LNCAP (cell line): ENCODE measurements around the gene ABHD2.

Experiments
- CTCF ChIP-seq: fragments of 450-650 bp; IDR thresholded peaks from 2 replicates; pipeline ENCODE4 v1.5.1; 2017; ENCODE audit warnings: mild to moderate bottlenecking

ABHD2 gene

GRCh38 chr15:89217686-89218376, 129.6 kb downstream of the ABHD2 start:
- TF ChIP-seq CTCF = no peak

DNA sequence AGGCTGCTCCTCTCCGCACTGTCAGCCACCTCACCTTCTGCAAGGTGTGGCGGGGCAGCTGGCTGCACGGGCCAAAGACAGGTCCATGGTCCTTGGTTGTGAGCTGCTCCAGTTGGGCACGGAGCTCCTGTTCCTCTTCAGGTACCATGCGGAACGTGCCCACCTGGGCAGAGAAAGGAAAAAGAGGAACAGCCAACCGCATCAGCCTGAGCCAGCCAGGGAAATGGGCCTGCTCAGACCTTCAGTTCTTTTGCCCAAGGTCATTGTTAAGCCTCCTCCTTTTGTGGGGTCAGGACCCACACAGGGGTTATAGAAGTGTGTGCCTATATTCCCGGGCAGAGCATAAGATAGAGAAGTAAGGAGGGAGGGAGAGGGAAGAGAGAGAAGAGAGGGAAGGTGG, 130.3 kb downstream of the ABHD2 start:
- no peak for TF ChIP-seq CTCF

- TF ChIP-seq CTCF = no peak
Observed at GRCh38 chr15:89221543-89221942, 133.3 kb downstream of the ABHD2 start, which contains the start of gene RLBP1. Gene RLBP1, minus strand, starts transcription at chr15:89221579. Its CDS starts 2,604 bp downstream, at chr15:89218975.

DNA sequence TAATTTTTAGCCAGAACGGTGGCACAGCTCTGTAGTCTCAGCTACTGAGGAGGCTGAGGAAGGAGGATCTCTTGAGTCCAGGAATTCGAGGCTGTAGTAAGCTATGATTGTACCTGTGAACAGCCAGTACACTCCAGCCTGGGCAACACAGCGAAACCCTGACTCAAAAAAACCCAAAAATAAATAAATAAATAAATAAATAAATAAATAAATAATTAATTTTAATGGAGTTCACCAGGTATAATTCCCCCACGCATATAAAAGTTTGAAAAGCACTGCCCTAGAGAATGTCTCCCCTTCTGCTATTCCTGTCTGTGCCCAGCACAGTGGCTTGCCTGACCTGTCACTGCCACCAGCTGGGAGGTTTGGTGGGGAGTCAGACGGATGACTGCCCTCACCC, 137.3 kb downstream of the ABHD2 start:
- no peak for TF ChIP-seq CTCF

- no peak for TF ChIP-seq CTCF
Observed at GRCh38 chr15:89226359-89227221, 138.3 kb downstream of the ABHD2 start.

GRCh38 chr15:89227425-89227824, 139.2 kb downstream of the ABHD2 start:
- no peak for TF ChIP-seq CTCF

DNA sequence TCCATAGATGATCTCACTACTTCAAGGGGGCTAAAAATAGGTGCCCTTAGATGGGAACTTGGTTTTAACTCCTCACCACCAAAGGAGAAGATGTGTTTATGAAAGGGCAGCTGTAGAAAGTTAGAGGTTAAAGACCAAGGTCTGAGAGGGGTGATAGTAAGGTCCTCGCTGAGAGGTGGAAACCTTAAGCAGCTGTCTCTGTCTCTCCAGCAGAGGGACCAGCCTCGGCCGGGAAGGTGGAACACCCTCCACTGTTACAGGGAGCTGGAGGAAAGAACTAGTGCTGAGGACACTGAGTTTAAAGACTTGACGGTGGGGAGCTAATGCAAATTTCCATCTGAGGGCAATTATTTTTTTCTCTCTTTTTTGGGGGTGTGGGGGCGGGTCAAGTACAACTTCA, 142.0 kb downstream of the ABHD2 start:
- TF ChIP-seq CTCF = no peak
